ENCODE results near the gene SLC6A19. TPM values are rescaled to one million over a fixed set of nuclear protein-coding genes. Genes with fewer than 3 reads are reported as not detected.

SLC6A19 gene
- total RNA-seq, 4 donors from 2014 or later = not detected

DNA sequence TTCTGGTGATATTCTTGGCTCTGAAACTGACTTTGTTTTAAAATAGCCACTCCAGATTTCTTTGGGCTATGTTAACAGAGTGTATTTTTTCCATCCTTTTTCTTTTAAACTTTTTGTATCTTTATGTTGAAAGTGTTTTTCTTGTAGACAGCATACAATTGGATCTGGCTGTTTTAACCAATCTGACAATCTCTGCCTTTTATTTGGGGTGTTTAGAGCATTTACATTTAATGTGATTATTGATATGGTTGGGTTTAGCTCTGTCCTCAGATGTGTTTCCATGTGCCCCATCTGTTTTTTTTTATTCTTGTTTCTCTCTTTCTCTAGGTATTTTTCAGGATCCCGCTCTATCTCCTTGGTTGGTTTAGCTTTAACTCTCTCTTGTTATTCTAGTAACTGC is 34.4 kb downstream of the SLC6A19 start:
- TF ChIP-seq, protein P1, sequence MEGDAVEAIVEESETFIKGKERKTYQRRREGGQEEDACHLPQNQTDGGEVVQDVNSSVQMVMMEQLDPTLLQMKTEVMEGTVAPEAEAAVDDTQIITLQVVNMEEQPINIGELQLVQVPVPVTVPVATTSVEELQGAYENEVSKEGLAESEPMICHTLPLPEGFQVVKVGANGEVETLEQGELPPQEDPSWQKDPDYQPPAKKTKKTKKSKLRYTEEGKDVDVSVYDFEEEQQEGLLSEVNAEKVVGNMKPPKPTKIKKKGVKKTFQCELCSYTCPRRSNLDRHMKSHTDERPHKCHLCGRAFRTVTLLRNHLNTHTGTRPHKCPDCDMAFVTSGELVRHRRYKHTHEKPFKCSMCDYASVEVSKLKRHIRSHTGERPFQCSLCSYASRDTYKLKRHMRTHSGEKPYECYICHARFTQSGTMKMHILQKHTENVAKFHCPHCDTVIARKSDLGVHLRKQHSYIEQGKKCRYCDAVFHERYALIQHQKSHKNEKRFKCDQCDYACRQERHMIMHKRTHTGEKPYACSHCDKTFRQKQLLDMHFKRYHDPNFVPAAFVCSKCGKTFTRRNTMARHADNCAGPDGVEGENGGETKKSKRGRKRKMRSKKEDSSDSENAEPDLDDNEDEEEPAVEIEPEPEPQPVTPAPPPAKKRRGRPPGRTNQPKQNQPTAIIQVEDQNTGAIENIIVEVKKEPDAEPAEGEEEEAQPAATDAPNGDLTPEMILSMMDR (IDR thresholded peaks at IDR 0.05; ENCODE audit: low read depth) = no peak

DNA sequence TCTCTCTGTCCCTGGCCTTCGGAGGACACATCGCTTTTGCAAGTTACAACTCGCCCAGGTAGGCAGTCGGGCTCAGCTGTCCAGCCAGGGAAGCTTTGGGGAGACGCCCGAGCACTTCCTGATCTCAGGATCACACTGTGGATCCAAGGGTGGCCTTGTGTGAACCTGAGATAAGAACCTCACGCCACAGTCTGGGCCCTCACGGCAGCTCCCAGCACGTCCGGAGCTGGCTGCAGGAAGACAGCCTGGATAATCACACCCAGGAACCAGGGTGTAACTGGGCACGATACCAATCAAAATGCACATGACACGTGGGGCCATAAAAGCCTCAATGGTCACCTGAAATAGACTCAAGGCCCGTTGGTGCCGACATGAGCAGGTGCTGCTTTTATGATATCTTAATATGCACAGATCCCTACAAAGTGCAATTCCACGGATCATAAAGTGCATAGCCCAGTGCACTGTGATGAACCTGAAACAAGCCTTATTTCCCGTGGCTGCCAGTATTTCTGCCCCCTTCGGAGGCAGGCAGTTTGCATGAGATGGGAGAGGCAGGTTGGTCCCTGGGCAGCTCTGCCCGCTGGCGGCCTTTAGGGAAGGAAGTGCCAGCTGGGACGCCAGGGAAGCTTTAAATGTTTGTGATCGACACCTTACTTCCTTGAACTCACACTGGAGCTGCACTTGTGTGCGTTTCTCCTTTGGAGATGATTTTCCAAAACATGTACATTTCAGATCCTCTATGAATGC is 38.3 kb downstream of the SLC6A19 start:
- TF ChIP-seq, protein P1 (IDR thresholded peaks at IDR 0.05; ENCODE audit: low read depth) = no peak

DNA sequence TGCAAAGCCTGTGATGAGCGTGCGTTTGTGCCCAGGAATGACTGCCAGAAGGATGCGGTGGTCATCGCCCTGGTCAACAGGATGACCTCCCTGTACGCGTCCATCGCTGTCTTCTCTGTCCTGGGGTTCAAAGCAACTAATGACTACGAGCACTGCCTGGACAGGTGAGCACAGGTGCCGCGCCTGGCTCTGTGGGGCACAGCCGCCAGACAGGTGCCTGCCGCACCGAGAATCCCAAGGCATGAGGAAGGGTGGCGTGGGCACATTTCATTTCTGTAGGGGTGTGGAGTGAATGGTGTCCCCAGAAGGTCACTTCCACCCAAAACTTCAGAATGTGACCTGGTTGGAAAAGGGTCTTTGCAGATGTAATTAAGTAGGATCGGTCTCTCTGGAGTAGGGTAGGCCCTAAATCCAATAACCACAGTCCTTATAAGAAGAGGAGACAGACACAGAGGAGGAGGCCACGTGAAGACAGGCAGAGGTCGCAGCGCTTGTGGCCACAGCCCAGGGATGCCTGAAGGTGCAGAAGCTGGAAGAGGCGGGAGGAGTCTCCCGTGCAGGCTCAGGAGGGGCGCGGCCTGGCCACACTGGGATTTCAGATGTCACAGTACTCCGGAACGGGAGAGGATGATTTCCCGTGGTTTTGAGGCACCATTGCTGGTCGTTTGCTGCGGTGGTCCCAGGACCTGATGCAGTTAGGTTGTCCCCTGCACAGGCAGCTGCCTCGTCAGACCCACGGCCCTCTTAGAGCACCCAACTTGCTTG is 39.3 kb downstream of the SLC6A19 start:
- TF ChIP-seq, protein P1 (IDR thresholded peaks at IDR 0.05; ENCODE audit: low read depth) = no peak

DNA sequence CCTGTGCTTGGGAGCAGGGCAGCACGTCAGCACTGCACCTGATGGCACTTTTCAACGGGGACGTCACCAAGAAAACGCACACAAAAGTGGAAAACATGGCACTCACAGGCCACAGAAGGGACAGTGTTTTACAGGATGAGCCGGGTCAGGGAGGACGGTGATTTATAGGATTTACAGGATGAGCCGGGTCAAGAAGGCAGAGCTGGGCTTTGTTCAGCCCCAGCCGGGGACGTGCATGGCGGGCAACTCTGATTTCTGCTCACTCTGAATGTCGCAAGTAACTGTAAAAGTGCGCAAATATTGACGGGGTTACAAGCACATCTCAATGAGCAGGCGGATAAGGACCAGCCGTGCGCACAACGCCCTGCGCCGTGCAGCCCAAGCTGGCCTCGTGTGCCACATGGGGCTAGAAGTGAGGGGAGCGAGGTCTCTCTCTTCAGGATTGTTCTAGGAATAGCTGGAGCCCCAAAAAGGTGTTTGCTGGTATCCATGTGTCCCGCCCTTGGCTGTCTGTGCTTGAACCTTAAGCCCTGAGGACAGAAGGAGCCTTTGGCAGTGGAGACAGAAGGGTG is 40.2 kb downstream of the SLC6A19 start:
- TF ChIP-seq, protein P1 (IDR thresholded peaks at IDR 0.05; ENCODE audit: low read depth) = no peak

DNA sequence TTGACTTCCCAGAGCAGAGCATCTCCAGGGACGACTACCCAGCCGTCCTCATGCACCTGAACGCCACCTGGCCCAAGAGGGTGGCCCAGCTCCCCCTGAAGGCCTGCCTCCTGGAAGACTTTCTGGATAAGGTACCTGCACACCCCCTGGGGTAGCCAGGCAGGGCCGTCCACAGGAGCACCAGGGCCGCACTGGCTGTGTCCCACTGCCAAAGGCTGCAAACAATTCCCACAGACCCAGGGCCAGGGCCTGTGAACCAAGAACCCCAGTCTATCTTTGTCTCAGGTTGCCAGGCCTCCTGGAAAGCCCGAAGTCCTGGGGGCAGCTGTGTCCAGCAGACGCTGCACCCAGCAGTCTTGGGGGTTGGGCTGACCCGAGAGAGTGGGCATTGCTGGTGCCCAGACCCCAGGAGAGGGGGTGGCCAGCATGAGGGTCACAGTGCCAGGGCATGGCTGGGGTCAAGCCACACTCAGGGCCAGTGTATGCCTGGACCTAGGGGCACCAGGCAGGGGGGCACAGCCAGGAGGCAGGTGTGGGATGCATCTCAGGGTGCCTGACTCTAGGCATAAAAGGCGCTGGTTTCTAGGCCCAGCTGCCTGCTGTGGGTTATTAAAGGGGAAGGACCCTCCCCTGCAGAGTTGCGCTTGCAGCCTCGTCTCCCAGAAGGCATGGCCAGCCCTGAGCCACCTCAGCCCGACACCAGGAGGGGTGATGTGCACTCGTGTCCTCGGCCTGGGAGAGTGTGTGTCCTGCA is 41.5 kb downstream of the SLC6A19 start:
- TF ChIP-seq, protein P1 (IDR thresholded peaks at IDR 0.05; ENCODE audit: low read depth) = no peak

DNA sequence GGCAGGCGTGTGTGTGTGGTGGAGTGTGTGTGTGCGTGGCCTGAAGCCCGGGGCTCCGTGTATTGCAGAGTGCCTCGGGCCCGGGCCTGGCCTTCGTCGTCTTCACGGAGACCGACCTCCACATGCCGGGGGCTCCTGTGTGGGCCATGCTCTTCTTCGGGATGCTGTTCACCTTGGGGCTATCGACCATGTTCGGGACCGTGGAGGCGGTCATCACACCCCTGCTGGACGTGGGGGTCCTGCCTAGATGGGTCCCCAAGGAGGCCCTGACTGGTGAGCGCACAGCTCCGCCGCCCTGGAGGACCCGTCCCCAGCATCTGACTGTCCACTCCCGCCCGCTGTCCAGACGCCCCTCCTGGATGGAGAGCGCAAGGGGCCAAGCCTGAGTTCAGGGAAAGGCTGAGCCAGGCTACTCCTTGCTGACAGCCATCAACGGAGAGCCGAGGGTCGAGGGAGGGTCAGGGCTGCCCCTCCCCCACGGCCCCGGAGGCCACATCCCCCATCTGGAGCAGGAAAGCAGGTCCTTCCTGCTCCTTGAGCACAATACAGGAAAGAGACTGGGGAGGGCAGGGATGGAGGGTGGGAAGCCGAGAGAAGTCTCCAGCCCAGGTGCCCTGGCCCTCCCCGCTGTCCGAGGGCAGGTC is 42.2 kb downstream of the SLC6A19 start:
- TF ChIP-seq, protein P1 (IDR thresholded peaks at IDR 0.05; ENCODE audit: low read depth) = no peak
